ENCODE data around the gene PPP1R36. TPM values are rescaled to one million over a fixed set of nuclear protein-coding genes. Genes with fewer than 3 reads are reported as not detected.
"Not testable (repeated sequence)": the region's sequence is repeated elsewhere in the genome, so short reads cannot be mapped to it uniquely, and the experiment has no call there.

Gene PPP1R36
- total and polyA plus RNA-seq, 3 donors from 2014 or later, result 22.4 to 108 (median 38.5) TPM

DNA sequence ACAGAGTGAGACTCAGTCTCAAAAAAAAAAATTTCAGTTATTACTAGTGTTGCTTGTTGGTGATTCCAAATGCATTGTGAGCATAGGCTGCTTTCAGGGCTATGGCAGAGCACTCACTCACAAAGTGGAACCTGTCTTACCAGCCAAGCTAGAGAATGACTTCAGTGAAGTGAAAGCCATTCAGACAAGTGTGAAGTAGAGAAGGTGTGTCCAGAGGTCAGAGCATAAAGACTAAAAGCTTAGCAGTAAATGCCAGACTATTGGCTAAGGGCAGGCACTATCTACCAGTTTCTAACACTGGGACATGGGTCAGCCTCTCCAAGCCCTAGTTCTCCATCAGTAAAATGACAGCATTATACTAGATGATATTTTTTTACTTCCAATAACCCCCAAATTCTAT, 12.7 kb downstream of the PPP1R36 start:
- intact Hi-C loops (cut with DNase I; ENCODE audit: low total_unique reads), result no loop called here
- Histone ChIP-seq H3K36me3 (ENCODE audit: low read depth, missing control alignments) (no peaks in the 10 kb centered on the region), H3K4me1 (peaks cover 3% of the 10 kb centered on the region), H3K27me3 (no peaks in the 10 kb centered on the region), H3K9me3 (no peaks in the 10 kb centered on the region), H3K4me3 (no peak overlapping the region), H3K27ac (no peak overlapping the region)
- DNase-seq, result no peak
- no peak for TF ChIP-seq POLR2A (IDR thresholded peaks at IDR 0.05)
- TF ChIP-seq, protein P1, sequence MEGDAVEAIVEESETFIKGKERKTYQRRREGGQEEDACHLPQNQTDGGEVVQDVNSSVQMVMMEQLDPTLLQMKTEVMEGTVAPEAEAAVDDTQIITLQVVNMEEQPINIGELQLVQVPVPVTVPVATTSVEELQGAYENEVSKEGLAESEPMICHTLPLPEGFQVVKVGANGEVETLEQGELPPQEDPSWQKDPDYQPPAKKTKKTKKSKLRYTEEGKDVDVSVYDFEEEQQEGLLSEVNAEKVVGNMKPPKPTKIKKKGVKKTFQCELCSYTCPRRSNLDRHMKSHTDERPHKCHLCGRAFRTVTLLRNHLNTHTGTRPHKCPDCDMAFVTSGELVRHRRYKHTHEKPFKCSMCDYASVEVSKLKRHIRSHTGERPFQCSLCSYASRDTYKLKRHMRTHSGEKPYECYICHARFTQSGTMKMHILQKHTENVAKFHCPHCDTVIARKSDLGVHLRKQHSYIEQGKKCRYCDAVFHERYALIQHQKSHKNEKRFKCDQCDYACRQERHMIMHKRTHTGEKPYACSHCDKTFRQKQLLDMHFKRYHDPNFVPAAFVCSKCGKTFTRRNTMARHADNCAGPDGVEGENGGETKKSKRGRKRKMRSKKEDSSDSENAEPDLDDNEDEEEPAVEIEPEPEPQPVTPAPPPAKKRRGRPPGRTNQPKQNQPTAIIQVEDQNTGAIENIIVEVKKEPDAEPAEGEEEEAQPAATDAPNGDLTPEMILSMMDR (IDR thresholded peaks at IDR 0.05), result no peak

GRCh38 chr14:64563696-64564095, 13.9 kb downstream of the PPP1R36 start:
- Histone ChIP-seq H3K27me3 (no peaks in the 10 kb centered on the region), H3K27ac (no peak overlapping the region), H3K36me3 (ENCODE audit: low read depth, missing control alignments) (no peaks in the 10 kb centered on the region), H3K4me3 (no peak overlapping the region), H3K4me1 (peaks cover 4% of the 10 kb centered on the region), H3K9me3 (no peaks in the 10 kb centered on the region)
- intact Hi-C loops (cut with DNase I; ENCODE audit: low total_unique reads), result no loop called here
- 83 to 89% methylated on average over 6 of the region's 6 CpGs for WGBS, 2 donors
- TF ChIP-seq, protein P1 (IDR thresholded peaks at IDR 0.05), result no peak
- no peak for TF ChIP-seq POLR2A (IDR thresholded peaks at IDR 0.05)
- no peak for DNase-seq

GRCh38 chr14:64566651-64567122, 16.9 kb downstream of the PPP1R36 start:
- Histone ChIP-seq H3K4me1 (peaks cover 10% of the 10 kb centered on the region), H3K36me3 (ENCODE audit: low read depth, missing control alignments) (no peaks in the 10 kb centered on the region), H3K27ac (no peak overlapping the region), H3K4me3 (no peak overlapping the region), H3K9me3 (no peaks in the 10 kb centered on the region), H3K27me3 (no peaks in the 10 kb centered on the region)
- intact Hi-C loops (cut with DNase I; ENCODE audit: low total_unique reads), result no loop called here
- DNase-seq, result no peak
- 83 to 87% methylated on average over 1 to 5 of the region's 5 CpGs for WGBS, 2 donors
- TF ChIP-seq POLR2A (IDR thresholded peaks at IDR 0.05), result no peak
- TF ChIP-seq, protein P1 (IDR thresholded peaks at IDR 0.05), result no peak

DNA sequence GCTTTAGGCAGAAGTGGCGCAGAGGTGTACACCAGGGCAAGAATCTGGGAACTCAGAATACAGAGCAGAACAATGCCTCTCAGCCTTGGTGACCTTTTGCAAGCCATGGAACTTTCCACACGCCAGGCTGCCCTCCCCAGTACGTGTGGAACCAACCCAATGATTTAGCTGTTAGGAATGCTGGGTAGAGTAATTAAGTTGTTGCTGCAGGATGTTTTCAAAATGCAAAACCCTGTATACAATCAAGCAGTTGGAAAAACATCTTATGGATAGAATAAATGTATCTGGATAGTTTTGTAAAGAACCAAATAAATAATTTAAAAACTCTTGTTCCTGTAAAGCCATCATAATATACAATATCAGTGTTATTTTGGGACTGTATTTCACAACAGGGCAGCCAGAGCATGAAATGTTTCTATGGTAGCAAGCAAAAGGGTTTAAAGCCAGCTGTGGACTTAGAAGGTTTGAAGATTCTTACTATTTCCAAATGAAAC, 19.4 kb downstream of the PPP1R36 start:
- no peak overlapping the region for H3K4me3 ChIP-seq
- DNase-seq, result peak; percentile 45
- 50 to 51% methylated on average over 3 of the region's 3 CpGs for WGBS, 2 donors
- TF ChIP-seq POLR2A (IDR thresholded peaks at IDR 0.05), result no peak
- TF ChIP-seq, protein P1 (IDR thresholded peaks at IDR 0.05), result no peak
- no peaks in the 10 kb centered on the region for H3K27me3 ChIP-seq
- H3K27ac ChIP-seq, result peak overlapping the region in 1 of 2 donors; percentile 39
- no peaks in the 10 kb centered on the region for H3K36me3 ChIP-seq (ENCODE audit: low read depth, missing control alignments)
- peaks cover 10% of the 10 kb centered on the region for H3K4me1 ChIP-seq
- intact Hi-C loops (cut with DNase I; ENCODE audit: low total_unique reads), result no loop called here
- no peaks in the 10 kb centered on the region for H3K9me3 ChIP-seq

GRCh38 chr14:64569646-64570045, 19.9 kb downstream of the PPP1R36 start:
- intact Hi-C loops (cut with DNase I; ENCODE audit: low total_unique reads); DNase-seq; H3K9me3 ChIP-seq; H3K4me1 ChIP-seq; H3K4me3 ChIP-seq; H3K27me3 ChIP-seq; H3K36me3 ChIP-seq (ENCODE audit: low read depth, missing control alignments): not testable (repeated sequence)
- H3K27ac ChIP-seq, result peak overlapping the region in 1 of 2 donors; percentile 39
- WGBS, 2 donors, result 73 to 80% methylated on average over 7 of the region's 7 CpGs
